Activated CD8-positive, alpha-beta T cell treated with anti-CD3 and anti-CD28 coated beads for 36 hours (primary cell): Measurements from ENCODE around the gene PIAS4. TPM values are rescaled to one million over a fixed set of nuclear protein-coding genes. Genes with fewer than 3 reads are reported as not detected.

Experiments used
- ATAC-seq: fragments of 200-7000 bp; cut with Tn5 transposase; one replicate; pipeline ENCODE4 v1.10.0; 2021; ENCODE audit warnings: mild to moderate bottlenecking, moderate library complexity
- CTCF ChIA-PET: fragments of 350-600 bp; sonication (Branson Sonifier 250); formaldehyde crosslinking; loops from one replicate; lab custom pipeline; 2021; ENCODE audit warnings: antibody characterized with exemption; lab: Charles Lee
- POLR2A ChIA-PET: fragments of 350-600 bp; sonication (Branson Sonifier 250); formaldehyde crosslinking; loops from one replicate; lab custom pipeline; 2021; ENCODE audit warnings: antibody characterized with exemption; lab: Charles Lee
- DNase-seq: peaks from one replicate; pipeline ENCODE4 v3.0.0-alpha.2; 2020
- H3K27ac Mint-ChIP-seq: one replicate; pipeline ENCODE4 v1.8.0; 2021; ENCODE audit warnings: mild to moderate bottlenecking, mixed read lengths
- H3K27me3 Mint-ChIP-seq: one replicate; pipeline ENCODE4 v1.8.0; 2021; ENCODE audit warnings: mixed read lengths
- H3K36me3 Mint-ChIP-seq: one replicate; pipeline ENCODE4 v1.8.0; 2021; ENCODE audit warnings: low read depth, mixed read lengths
- H3K4me1 Mint-ChIP-seq: one replicate; pipeline ENCODE4 v1.8.0; 2021; ENCODE audit warnings: low read depth, mixed read lengths
- H3K4me3 Mint-ChIP-seq: one replicate; pipeline ENCODE4 v1.8.0; 2021; ENCODE audit warnings: mild to moderate bottlenecking, moderate library complexity, mixed read lengths
- H3K9me3 Mint-ChIP-seq: one replicate; pipeline ENCODE4 v1.8.0; 2021; ENCODE audit warnings: mixed read lengths
- intact Hi-C: fragments of 100-400 bp; cut with micrococcal nuclease; formaldehyde crosslinking; loops from one replicate; pipeline ENCODE4 v1.10.0; 2022
- total RNA-seq, 2 experiments: library from RNA; stranded (reverse); gene quantifications; one replicate each; pipeline ENCODE4 v1.2.3, GENCODE V29; 2021
- TF ChIP-seq, protein P1 (sequence below): fragments of 200-600 bp; IDR thresholded peaks from one replicate; pipeline ENCODE4 v1.8.0; 2022; ENCODE audit warnings: antibody characterized with exemption, mild to moderate bottlenecking

The PIAS4 gene
- total RNA-seq, 2 experiments from 2014 or later = 22.2 TPM

DNA sequence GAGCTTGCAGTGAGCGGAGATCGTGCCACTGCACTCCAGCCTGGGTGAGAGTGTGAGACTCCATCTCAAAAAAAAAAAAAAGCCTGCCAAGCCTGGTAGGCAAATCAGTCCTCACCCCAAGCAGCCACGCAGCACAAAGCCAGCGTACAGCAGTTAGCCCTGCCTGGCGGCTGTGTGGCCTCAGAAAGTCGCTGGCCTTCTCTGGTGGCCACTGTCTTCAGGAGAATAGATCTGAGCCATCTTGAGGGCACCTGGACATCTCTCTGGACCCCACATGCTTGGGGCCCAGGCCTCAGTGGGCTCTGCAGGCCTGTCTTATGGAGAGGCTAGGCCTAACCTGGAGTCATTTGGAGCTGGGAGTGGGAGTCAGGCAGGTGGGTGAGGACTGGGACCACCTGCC lies 23.0 kb downstream of the PIAS4 start:
- Mint-ChIP-seq H3K36me3 (peaks cover 3% of the 10 kb centered on the region), H3K4me3 (no peak overlapping the region), H3K4me1 (no peaks in the 10 kb centered on the region), H3K27ac (no peak overlapping the region), H3K27me3 (no peaks in the 10 kb centered on the region), H3K9me3 (no peaks in the 10 kb centered on the region)
- ATAC-seq = no peak
- ChIA-PET CTCF (interaction anchor here (0.7 kb wide), 1 partner anchor 8 kb away, joined by 3 read pairs; no protein-coding TSS in a partner anchor), POLR2A (no interaction called here)
- TF ChIP-seq, protein P1, sequence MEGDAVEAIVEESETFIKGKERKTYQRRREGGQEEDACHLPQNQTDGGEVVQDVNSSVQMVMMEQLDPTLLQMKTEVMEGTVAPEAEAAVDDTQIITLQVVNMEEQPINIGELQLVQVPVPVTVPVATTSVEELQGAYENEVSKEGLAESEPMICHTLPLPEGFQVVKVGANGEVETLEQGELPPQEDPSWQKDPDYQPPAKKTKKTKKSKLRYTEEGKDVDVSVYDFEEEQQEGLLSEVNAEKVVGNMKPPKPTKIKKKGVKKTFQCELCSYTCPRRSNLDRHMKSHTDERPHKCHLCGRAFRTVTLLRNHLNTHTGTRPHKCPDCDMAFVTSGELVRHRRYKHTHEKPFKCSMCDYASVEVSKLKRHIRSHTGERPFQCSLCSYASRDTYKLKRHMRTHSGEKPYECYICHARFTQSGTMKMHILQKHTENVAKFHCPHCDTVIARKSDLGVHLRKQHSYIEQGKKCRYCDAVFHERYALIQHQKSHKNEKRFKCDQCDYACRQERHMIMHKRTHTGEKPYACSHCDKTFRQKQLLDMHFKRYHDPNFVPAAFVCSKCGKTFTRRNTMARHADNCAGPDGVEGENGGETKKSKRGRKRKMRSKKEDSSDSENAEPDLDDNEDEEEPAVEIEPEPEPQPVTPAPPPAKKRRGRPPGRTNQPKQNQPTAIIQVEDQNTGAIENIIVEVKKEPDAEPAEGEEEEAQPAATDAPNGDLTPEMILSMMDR = no peak
- intact Hi-C loops = no loop called here
- no peak for DNase-seq

DNA sequence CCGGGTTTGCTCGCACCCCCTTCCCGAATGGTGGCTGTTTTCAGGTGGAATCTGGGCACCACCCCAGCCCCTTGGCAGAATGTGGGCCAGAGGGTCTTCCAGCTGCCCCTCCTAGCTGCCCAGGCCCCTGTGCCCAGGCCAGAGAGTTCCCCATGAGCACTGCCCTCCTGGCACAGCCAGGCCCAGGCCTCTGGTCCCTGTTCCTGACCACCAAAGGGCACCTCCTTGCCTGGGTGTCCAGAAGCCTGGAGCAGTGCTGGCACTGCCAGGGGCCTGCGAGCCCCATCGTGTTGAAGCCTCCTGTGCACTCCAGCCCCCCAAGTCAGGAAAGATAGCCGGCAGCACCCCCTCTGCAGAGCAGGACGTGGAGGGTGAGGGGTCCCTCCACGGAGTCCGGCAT lies 23.4 kb downstream of the PIAS4 start:
- peaks cover 2% of the 10 kb centered on the region for H3K36me3 Mint-ChIP-seq
- CTCF ChIA-PET = interaction anchor here (0.7 kb wide), 1 partner anchor 9 kb away, joined by 3 read pairs; no protein-coding TSS in a partner anchor
- TF ChIP-seq, protein P1 = no peak
- no peak overlapping the region for H3K27ac Mint-ChIP-seq
- H3K9me3 Mint-ChIP-seq = no peaks in the 10 kb centered on the region
- no peaks in the 10 kb centered on the region for H3K27me3 Mint-ChIP-seq
- no peak for ATAC-seq
- no peak for DNase-seq
- POLR2A ChIA-PET = no interaction called here
- H3K4me1 Mint-ChIP-seq = no peaks in the 10 kb centered on the region
- intact Hi-C loops = no loop called here
- H3K4me3 Mint-ChIP-seq = no peak overlapping the region

DNA sequence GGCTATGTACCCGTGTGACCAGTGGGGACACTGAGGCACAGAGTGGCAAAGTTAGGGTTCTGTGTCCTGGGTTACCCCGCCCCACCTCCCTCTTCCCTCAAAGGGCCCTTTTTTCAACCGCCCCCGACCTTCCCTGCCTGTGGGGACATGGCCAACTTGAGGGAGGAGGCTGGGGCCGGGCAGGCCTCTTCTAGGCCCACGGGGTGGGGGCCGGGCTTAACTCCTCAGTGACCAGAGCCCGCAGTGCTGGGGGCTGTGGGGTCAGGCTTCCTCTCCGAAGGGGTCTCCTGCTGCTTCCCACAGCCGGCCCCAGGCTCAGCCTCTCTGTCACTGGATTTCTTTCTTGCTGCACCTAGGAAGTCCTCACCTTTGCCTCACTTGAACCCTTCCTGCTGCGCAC lies 23.9 kb downstream of the PIAS4 start:
- POLR2A ChIA-PET = no interaction called here
- H3K4me1 Mint-ChIP-seq = no peaks in the 10 kb centered on the region
- CTCF ChIA-PET = no interaction called here
- H3K9me3 Mint-ChIP-seq = no peaks in the 10 kb centered on the region
- no peaks in the 10 kb centered on the region for H3K27me3 Mint-ChIP-seq
- H3K36me3 Mint-ChIP-seq = peaks cover 2% of the 10 kb centered on the region
- H3K4me3 Mint-ChIP-seq = no peak overlapping the region
- no peak for ATAC-seq
- H3K27ac Mint-ChIP-seq = no peak overlapping the region
- intact Hi-C loops = no loop called here
- DNase-seq = no peak
- TF ChIP-seq, protein P1 = no peak

DNA sequence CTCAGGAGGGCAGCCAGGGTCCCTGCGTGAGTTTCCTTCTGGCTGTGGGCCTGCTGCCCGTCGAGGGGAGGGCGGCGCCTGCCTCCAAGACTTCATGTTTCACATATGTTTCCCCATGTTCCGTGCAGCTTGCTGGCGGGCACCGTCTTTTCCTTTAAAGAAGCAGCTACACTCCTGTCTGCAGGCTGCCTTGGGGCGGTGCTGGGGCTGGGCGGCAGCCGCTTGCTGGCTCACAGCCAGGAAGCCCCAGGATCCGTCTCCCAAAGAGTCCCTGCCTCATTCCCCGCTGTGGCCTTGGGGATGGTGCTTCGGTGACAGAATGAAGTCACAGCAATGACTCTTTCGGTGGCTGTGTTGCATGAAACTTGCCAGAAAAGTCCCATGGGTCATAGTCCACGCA lies 24.9 kb downstream of the PIAS4 start:
- H3K4me1 Mint-ChIP-seq = no peaks in the 10 kb centered on the region
- intact Hi-C loops = no loop called here
- H3K4me3 Mint-ChIP-seq = no peak overlapping the region
- H3K36me3 Mint-ChIP-seq = peaks cover 2% of the 10 kb centered on the region
- H3K27me3 Mint-ChIP-seq = no peaks in the 10 kb centered on the region
- ChIA-PET POLR2A (no interaction called here), CTCF (no interaction called here)
- H3K27ac Mint-ChIP-seq = no peak overlapping the region
- ATAC-seq = no peak
- TF ChIP-seq, protein P1 = no peak
- DNase-seq = no peak
- no peaks in the 10 kb centered on the region for H3K9me3 Mint-ChIP-seq

DNA sequence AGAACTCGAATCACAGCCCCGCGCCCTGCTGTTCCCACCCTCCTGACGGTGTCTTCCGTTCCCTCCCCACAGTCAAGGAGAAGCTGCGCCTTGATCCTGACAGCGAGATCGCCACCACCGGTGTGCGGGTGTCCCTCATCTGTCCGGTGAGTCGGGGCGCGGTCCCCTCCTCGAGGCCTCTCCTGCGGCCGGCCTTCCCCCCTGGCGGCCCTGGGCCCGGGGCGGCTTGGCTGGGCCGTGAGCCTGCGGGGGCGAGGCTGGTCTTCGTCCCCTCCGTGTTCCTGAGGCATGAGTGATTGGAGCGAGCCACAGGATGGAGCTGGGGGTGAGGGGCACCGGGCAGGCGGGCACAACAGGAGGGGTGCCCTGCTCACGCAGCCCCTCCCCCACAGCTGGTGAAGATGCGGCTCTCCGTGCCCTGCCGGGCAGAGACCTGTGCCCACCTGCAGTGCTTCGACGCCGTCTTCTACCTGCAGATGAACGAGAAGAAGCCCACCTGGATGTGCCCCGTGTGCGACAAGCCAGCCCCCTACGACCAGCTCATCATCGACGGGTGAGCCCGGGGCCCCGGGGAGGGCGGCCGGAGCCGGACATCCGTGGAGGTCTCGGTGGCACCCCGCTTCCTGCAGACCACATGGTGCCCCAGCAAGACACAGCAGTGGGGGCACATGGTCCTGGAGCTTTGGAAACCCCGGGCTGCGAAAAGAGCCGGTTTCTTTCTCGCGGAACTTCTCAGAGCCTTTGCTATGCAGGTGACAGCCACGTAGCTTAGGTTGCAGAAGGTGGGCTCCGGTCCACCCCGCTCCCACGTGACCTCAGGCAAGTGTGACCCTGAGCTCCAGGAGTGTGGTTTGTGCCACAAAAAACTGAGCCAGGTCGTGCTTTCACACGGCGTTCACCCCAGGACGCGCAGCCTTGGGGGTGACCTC lies 25.8 kb downstream of the PIAS4 start:
- Mint-ChIP-seq H3K27me3 (no peaks in the 10 kb centered on the region), H3K27ac (no peak overlapping the region), H3K36me3 (peaks cover 4% of the 10 kb centered on the region), H3K4me1 (no peaks in the 10 kb centered on the region), H3K4me3 (no peak overlapping the region), H3K9me3 (no peaks in the 10 kb centered on the region)
- POLR2A ChIA-PET = no interaction called here
- TF ChIP-seq, protein P1 = no peak
- CTCF ChIA-PET = no interaction called here
- ATAC-seq (no peak), DNase-seq (no peak)
- intact Hi-C loops = no loop called here
